Fibroblast of lung (primary cell): ENCODE data around the gene OTOP2. TPM values are rescaled to one million over a fixed set of nuclear protein-coding genes. Genes with fewer than 3 reads are reported as not detected.

Source experiments
- DNase-seq, 2 donors: peaks; one replicate each; pipeline versions ENCODE4 v3.0.0 to v3.0.0-alpha.2; 2010; ENCODE audit warnings: low read depth in 2 of 2
- H2AFZ ChIP-seq: 2 replicates; pipeline ENCODE4 v1.5.1; 2012; ENCODE audit warnings: low read length, control low read depth, inconsistent platforms
- H3K27ac ChIP-seq: 2 replicates; pipeline ENCODE4 v1.5.1; 2011; ENCODE audit warnings: low read length, control low read depth; ENCODE audit not compliant: insufficient read depth
- H3K27me3 ChIP-seq: 2 replicates; pipeline ENCODE4 v1.5.1; 2011; ENCODE audit warnings: mild to moderate bottlenecking, low read length; ENCODE audit not compliant: control insufficient read depth, insufficient read depth
- H3K36me3 ChIP-seq: 2 replicates; pipeline ENCODE4 v1.5.1; 2011; ENCODE audit warnings: low read length; ENCODE audit not compliant: control insufficient read depth, insufficient read depth
- H3K4me1 ChIP-seq: 2 replicates; pipeline ENCODE4 v1.5.1; 2011; ENCODE audit warnings: low read length; ENCODE audit not compliant: control insufficient read depth, insufficient read depth; ENCODE audit errors: extremely low read depth
- H3K4me2 ChIP-seq: 2 replicates; pipeline ENCODE4 v1.5.1; 2011; ENCODE audit warnings: low read length, control low read depth; ENCODE audit not compliant: insufficient read depth; ENCODE audit errors: extremely low read depth
- H3K4me3 ChIP-seq, 4 experiments: fragments of 200-600 bp in 1 of 4; sonication (generic) in 1 of 4; replicated peaks in 1 of 4; 2 replicates each; pipeline ENCODE4 v1.5.1; 2011 to 2016; ENCODE audit warnings: low read length in 4 of 4, low read depth in 3 of 4, mild to moderate bottlenecking in 3 of 4, control low read depth in 2 of 4, inconsistent platforms in 1 of 4, mixed read lengths in 1 of 4; ENCODE audit not compliant: insufficient read depth in 1 of 4; ENCODE audit errors: control extremely low read depth in 1 of 4
- H3K79me2 ChIP-seq: 2 replicates; pipeline ENCODE4 v1.5.1; 2012; ENCODE audit warnings: mild to moderate bottlenecking, low read length, inconsistent platforms; ENCODE audit not compliant: control insufficient read depth, insufficient read depth
- H3K9ac ChIP-seq: 2 replicates; pipeline ENCODE4 v1.5.1; 2011; ENCODE audit warnings: mild to moderate bottlenecking, low read length, control low read depth; ENCODE audit not compliant: insufficient read depth
- H3K9me3 ChIP-seq: 2 replicates; pipeline ENCODE4 v1.5.1; 2012; ENCODE audit warnings: low read depth, low read length; ENCODE audit not compliant: control insufficient read depth, insufficient read depth
- H4K20me1 ChIP-seq: 2 replicates; pipeline ENCODE4 v1.5.1; 2011; ENCODE audit warnings: low read length; ENCODE audit not compliant: control insufficient read depth, insufficient read depth; ENCODE audit errors: extremely low read depth
- EZH2 ChIP-seq: IDR thresholded peaks from 2 replicates; pipeline ENCODE4 v1.5.1; 2012; ENCODE audit warnings: low read length, control low read depth, mild to moderate bottlenecking; ENCODE audit errors: missing control alignments
- polyA plus RNA-seq, 2 donors: library from polyadenylated mRNA; depleted of rRNA in 1 of 2; stranded (reverse) in 1 of 2; unstranded in 1 of 2; fragments of >200 nt; gene quantifications; 2 replicates each; pipeline ENCODE4 v1.2.1, GENCODE V29; 2011 to 2012; ENCODE audit warnings: missing spikeins in 1 of 2
- total RNA-seq: library from RNA; depleted of rRNA; stranded (reverse); fragments of >200 nt; gene quantifications from 2 replicates; pipeline ENCODE4 v1.2.1, GENCODE V29; 2014
- TF ChIP-seq, protein P1 (sequence below), 2 donors: IDR thresholded peaks in 1 of 2; conservative IDR thresholded peaks in 1 of 2; 1 replicate in 1 of 2; 2 replicates in 1 of 2; pipeline ENCODE4 v1.5.1; 2011 to 2012; ENCODE audit warnings: low read length in 2 of 2, control low read depth in 1 of 2, inconsistent platforms in 1 of 2, low read depth in 1 of 2, mild to moderate bottlenecking in 1 of 2

Gene OTOP2
- total and polyA plus RNA-seq, 2 donors (not counting 1 experiment from before 2014, with no cell fraction given): not detected

GRCh38 chr17:74954665-74955421 is 30.8 kb downstream of the OTOP2 start:
- Histone ChIP-seq H3K27ac (no peak overlapping the region), H3K9ac (no peak overlapping the region), H3K79me2 (no peaks in the 10 kb centered on the region), H4K20me1 (no peaks in the 10 kb centered on the region), H3K4me3 (no peak overlapping the region), H2AFZ (no peak overlapping the region), H3K36me3 (no peaks in the 10 kb centered on the region), H3K4me1 (no peaks in the 10 kb centered on the region), H3K4me2 (no peak overlapping the region), H3K27me3 (peaks cover 8% of the 10 kb centered on the region), H3K9me3 (no peaks in the 10 kb centered on the region)
- TF ChIP-seq EZH2: no peak
- no peak for DNase-seq

DNA sequence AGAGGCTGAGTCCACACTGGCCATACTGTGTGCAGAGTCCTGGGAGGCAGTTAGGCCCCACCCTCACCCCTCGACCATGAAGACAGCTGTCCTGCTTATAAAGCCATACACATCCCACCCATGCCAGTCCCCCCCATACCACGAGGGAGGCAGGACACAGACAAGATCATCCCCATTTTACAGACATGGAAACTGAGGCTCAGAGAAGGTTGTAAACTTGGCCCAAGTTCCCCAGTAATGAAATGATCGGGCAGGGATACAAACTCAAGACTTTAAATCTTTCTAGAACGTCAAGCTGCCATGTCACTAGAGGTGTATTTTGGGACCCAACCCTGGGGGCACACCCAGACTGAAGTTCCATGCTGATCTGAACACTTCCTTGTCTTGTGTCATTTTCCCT is 32.0 kb downstream of the OTOP2 start:
- Histone ChIP-seq H3K9me3 (no peaks in the 10 kb centered on the region), H3K79me2 (no peaks in the 10 kb centered on the region), H3K4me3 (no peak overlapping the region), H3K27me3 (peaks cover 4% of the 10 kb centered on the region), H3K36me3 (no peaks in the 10 kb centered on the region), H3K27ac (no peak overlapping the region), H3K4me1 (no peaks in the 10 kb centered on the region), H3K4me2 (no peak overlapping the region), H4K20me1 (no peaks in the 10 kb centered on the region), H2AFZ (no peak overlapping the region), H3K9ac (no peak overlapping the region)
- no peak for DNase-seq
- no peak for TF ChIP-seq EZH2
- TF ChIP-seq, protein P1, sequence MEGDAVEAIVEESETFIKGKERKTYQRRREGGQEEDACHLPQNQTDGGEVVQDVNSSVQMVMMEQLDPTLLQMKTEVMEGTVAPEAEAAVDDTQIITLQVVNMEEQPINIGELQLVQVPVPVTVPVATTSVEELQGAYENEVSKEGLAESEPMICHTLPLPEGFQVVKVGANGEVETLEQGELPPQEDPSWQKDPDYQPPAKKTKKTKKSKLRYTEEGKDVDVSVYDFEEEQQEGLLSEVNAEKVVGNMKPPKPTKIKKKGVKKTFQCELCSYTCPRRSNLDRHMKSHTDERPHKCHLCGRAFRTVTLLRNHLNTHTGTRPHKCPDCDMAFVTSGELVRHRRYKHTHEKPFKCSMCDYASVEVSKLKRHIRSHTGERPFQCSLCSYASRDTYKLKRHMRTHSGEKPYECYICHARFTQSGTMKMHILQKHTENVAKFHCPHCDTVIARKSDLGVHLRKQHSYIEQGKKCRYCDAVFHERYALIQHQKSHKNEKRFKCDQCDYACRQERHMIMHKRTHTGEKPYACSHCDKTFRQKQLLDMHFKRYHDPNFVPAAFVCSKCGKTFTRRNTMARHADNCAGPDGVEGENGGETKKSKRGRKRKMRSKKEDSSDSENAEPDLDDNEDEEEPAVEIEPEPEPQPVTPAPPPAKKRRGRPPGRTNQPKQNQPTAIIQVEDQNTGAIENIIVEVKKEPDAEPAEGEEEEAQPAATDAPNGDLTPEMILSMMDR (conservative IDR thresholded peaks at IDR 0.05 in 1 of 2, IDR thresholded peaks at IDR 0.05 in 1 of 2; ENCODE audit: low read depth in 1 of 2, low read length in 2 of 2): no peak

- no peak for TF ChIP-seq EZH2
- TF ChIP-seq, protein P1 (conservative IDR thresholded peaks at IDR 0.05 in 1 of 2, IDR thresholded peaks at IDR 0.05 in 1 of 2; ENCODE audit: low read depth in 1 of 2, low read length in 2 of 2): peak; percentile 80 to 84
- no peaks in the 10 kb centered on the region for H3K4me1 ChIP-seq
- H3K9ac ChIP-seq: no peak overlapping the region
- no peak overlapping the region for H3K4me3 ChIP-seq
- H3K79me2 ChIP-seq: no peaks in the 10 kb centered on the region
- H3K36me3 ChIP-seq: no peaks in the 10 kb centered on the region
- DNase-seq: peak; percentile 22 to 40
- H3K27ac ChIP-seq: no peak overlapping the region
- no peak overlapping the region for H3K4me2 ChIP-seq
- H2AFZ ChIP-seq: no peak overlapping the region
- H3K9me3 ChIP-seq: no peaks in the 10 kb centered on the region
- H3K27me3 ChIP-seq: peaks cover 4% of the 10 kb centered on the region
- no peaks in the 10 kb centered on the region for H4K20me1 ChIP-seq
These were observed 34.1 kb downstream of the OTOP2 start for GRCh38 chr17:74957935-74958740.
